Endothelial cell of umbilical vein (primary cell): ENCODE results near the gene HOXB4. TPM values are rescaled to one million over a fixed set of nuclear protein-coding genes. Genes with fewer than 3 reads are reported as not detected.
A peak's percentile ranks its signal among the peaks of the same experiment; 100 is the strongest.

Experiments
- BruUV-seq: library from RNA; stranded (reverse); fragments of 400-500 nt; replicated peaks from 2 replicates; lab custom pipeline; 2021; lab: Mats Ljungman, UMichigan
- CTCF ChIA-PET: fragments of 300-600, 350-600 bp; sonication (Branson Sonifier 250); formaldehyde crosslinking; loops from one replicate; lab custom pipeline; 2021; ENCODE audit warnings: antibody characterized with exemption, inconsistent platforms; lab: Charles Lee
- POLR2A ChIA-PET: fragments of 300-600, 350-600 bp; sonication (Branson Sonifier 250); formaldehyde crosslinking; loops from one replicate; lab custom pipeline; 2021; ENCODE audit warnings: antibody characterized with exemption, inconsistent platforms; lab: Charles Lee
- DNase-seq: peaks from one replicate; pipeline ENCODE4 v3.0.0-alpha.2; 2011; ENCODE audit warnings: low read depth, low spot score
- FAIRE-seq: peaks from 2 replicates; lab custom pipeline; 2011; peaks lifted over from hg19 to GRCh38; lab: Jason Lieb, UNC
- H2AFZ ChIP-seq: 2 replicates; pipeline ENCODE4 v1.6.0; 2012; ENCODE audit warnings: low read depth, low read length, control low read depth, inconsistent platforms
- H3K27ac ChIP-seq: 2 replicates; pipeline ENCODE4 v1.5.1; 2011; ENCODE audit warnings: low read depth, mild to moderate bottlenecking, control low read depth, low read length, moderate library complexity; ENCODE audit not compliant: insufficient read depth
- H3K27me3 ChIP-seq, 2 experiments: 2 replicates each; pipeline versions ENCODE4 v1.6.0 to v1.6.1; 2011; ENCODE audit warnings: low read length in 2 of 2, mixed read lengths in 1 of 2; ENCODE audit not compliant: control insufficient read depth in 2 of 2, insufficient read depth in 2 of 2
- H3K36me3 ChIP-seq, 2 experiments: 2 replicates in 1 of 2; 3 replicates in 1 of 2; pipeline ENCODE4 v1.5.1; 2011; ENCODE audit warnings: low read length in 2 of 2, mild to moderate bottlenecking in 1 of 2, moderate library complexity in 1 of 2; ENCODE audit not compliant: control insufficient read depth in 2 of 2, insufficient read depth in 2 of 2; ENCODE audit errors: extremely low read depth in 1 of 2
- H3K4me1 ChIP-seq: 3 replicates; pipeline ENCODE4 v1.5.1; 2011; ENCODE audit warnings: mild to moderate bottlenecking, low read length; ENCODE audit not compliant: control insufficient read depth, insufficient read depth; ENCODE audit errors: extremely low read depth
- H3K4me2 ChIP-seq: 2 replicates; pipeline ENCODE4 v1.6.1; 2011; ENCODE audit warnings: low read length, control low read depth, mixed read lengths; ENCODE audit not compliant: insufficient read depth
- H3K4me3 ChIP-seq, 3 experiments: fragments of 200-600 bp in 1 of 3; sonication (generic), shearing (Covaris generic) in 1 of 3; replicated peaks in 1 of 3; 2 replicates each; pipeline ENCODE4 v1.5.1; 2011 to 2016; ENCODE audit warnings: control low read depth in 3 of 3, low read length in 3 of 3, mild to moderate bottlenecking in 2 of 3, inconsistent platforms in 1 of 3, low read depth in 1 of 3, moderate library complexity in 1 of 3; ENCODE audit not compliant: insufficient read depth in 1 of 3
- H3K79me2 ChIP-seq: 2 replicates; pipeline ENCODE4 v1.6.0; 2012; ENCODE audit warnings: low read length, inconsistent platforms; ENCODE audit not compliant: control insufficient read depth, insufficient read depth
- H3K9ac ChIP-seq: replicated peaks from 2 replicates; pipeline ENCODE3; 2011; ENCODE audit warnings: low read length, control low read depth; ENCODE audit not compliant: insufficient read depth; ENCODE audit errors: extremely low read depth
- H3K9me1 ChIP-seq: replicated peaks from 3 replicates; pipeline ENCODE4 v1.6.0; 2011; ENCODE audit warnings: mild to moderate bottlenecking, low read length; ENCODE audit not compliant: control insufficient read depth, insufficient read depth; ENCODE audit errors: extremely low read depth
- H3K9me3 ChIP-seq: replicated peaks from 2 replicates; pipeline ENCODE4 v1.5.1; 2012; ENCODE audit warnings: low read length, inconsistent platforms; ENCODE audit not compliant: control insufficient read depth, insufficient read depth
- H4K20me1 ChIP-seq: replicated peaks from 2 replicates; pipeline ENCODE3; 2011; ENCODE audit warnings: mild to moderate bottlenecking, low read length; ENCODE audit not compliant: control insufficient read depth, insufficient read depth; ENCODE audit errors: extremely low read depth
- EZH2 ChIP-seq: IDR thresholded peaks from 2 replicates; pipeline ENCODE4 v1.6.1; 2012; ENCODE audit warnings: borderline replicate concordance, low read depth, mild to moderate bottlenecking, moderate library complexity, low read length, inconsistent platforms; ENCODE audit not compliant: severe bottlenecking
- FOS ChIP-seq: IDR thresholded peaks from 2 replicates; pipeline ENCODE4 v1.6.1; 2011; ENCODE audit warnings: mild to moderate bottlenecking, low read length, moderate library complexity, borderline replicate concordance; ENCODE audit not compliant: insufficient read depth
- MYC ChIP-seq: IDR thresholded peaks from one replicate; pipeline ENCODE4 v1.6.1; 2011; ENCODE audit warnings: mild to moderate bottlenecking, low read depth, low read length
- POLR2AphosphoS5 ChIP-seq: IDR thresholded peaks from 2 replicates; pipeline ENCODE4 v1.6.1; 2012; ENCODE audit warnings: low read depth, mild to moderate bottlenecking, control low read depth, low read length, moderate library complexity; ENCODE audit not compliant: insufficient read depth
- dilution Hi-C: fragments of 300-500 bp; cut with MboI; formaldehyde crosslinking; loops from one replicate; pipeline ENCODE4 v1.15.0; 2019; ENCODE audit warnings: low sequenced_read_pairs; ENCODE audit not compliant: extremely low pct_ligation_motif_present
- intact Hi-C: fragments of 100-400 bp; cut with micrococcal nuclease; formaldehyde crosslinking; loops from one replicate; pipeline ENCODE4 v1.10.0; 2022
- polyA plus RNA-seq, 4 experiments: library from polyadenylated mRNA; depleted of rRNA in 3 of 4; stranded (reverse) in 3 of 4; unstranded in 1 of 4; fragments of >200 nt; gene quantifications; 2 replicates each; pipeline versions ENCODE4 v1.2.1 to v1.2.3, GENCODE V29; 2011 to 2012; ENCODE audit warnings: missing spikeins in 1 of 4
- total RNA-seq: library from RNA; stranded (reverse); gene quantifications from 2 replicates; pipeline ENCODE4 v1.2.3, GENCODE V29; 2021

HOXB4 gene
- total and polyA plus RNA-seq, 2 donors (not counting 3 experiments of a cell fraction or from before 2014, with no cell fraction given), result 4.6 to 13.1 TPM

DNA sequence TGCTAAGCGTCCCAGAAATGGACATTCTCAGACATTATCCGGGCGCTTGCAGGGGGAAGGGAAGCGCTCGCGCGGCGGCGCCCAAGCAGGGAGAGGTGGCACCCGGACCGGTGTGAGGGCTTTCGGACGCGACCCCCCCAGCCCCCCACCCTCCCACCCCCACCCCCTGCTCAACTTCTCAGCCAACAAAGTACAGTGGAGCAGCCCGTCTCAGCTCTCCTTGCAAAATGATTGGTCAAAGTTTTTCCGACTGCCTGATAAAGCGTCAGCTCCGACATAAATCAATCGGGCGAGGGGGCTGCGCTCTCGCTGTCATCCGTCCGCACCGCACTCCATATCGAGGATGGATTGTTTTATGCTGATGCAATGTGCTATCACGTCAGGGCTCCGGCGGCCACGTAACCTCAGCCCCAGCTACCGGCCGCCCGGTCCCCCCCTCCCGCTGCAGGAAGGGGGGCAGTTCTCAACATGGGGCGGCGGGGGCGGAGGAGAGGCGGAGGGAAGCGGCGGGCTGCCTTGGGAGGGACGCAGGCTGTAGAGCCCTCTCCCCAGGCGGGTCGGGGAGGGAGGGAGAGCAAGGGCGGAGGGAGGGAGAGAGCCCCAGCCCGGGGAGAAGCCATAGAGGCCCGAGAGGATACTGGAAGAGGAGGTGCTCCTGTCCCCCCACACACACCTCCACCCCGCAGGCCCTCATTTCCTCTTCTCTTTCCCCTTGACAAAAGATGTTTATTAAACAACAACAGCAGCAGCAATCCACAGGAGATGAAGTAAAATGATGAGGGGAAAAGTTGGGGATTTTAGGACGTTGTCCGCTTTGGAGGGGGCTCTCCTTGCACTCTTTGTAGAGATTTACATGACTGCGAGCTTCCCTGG is 48.3 kb upstream of the HOXB4 start, which contains the start of gene HOXB9:
Gene HOXB9 (minus strand): TSS at position 114 of the 873 bp plus-strand sequence. CDS start 89 bp downstream, at position 25.
- Histone ChIP-seq H3K27me3 (peaks cover 72 to 96% of the 10 kb centered on the region in 2 experiments), H3K4me3 (peak within 1 kb of the TSS; percentile 40 to 66 (median 64)), H2AFZ (peak within 1 kb of the TSS; percentile 86), H3K9ac (peak within 1 kb of the TSS; percentile 38), H3K9me3 (no peaks in the 10 kb centered on the region), H3K27ac (no peak within 1 kb of the TSS), H3K79me2 (no peaks in the 10 kb centered on the region), H3K4me1 (peaks cover 13% of the 10 kb centered on the region), H4K20me1 (no peaks in the 10 kb centered on the region), H3K4me2 (peak within 1 kb of the TSS; percentile 82), H3K9me1 (no peaks in the 10 kb centered on the region), H3K36me3 (no peaks in the 10 kb centered on the region)
- ChIA-PET CTCF (interaction anchor here (0.9 to 3.2 kb wide), 7 partner anchors 10 to 547 kb away, joined by 3 to 73 read pairs (median 4); no protein-coding TSS in a partner anchor), POLR2A (no interaction called here)
- FAIRE-seq (peak; percentile 76), DNase-seq (peak; percentile 22)
- intact Hi-C loops, result no loop called here
- dilution Hi-C loops, result no loop called here
- peak; percentile 33 for TF ChIP-seq EZH2
- TF ChIP-seq POLR2AphosphoS5, result no peak
- BruUV-seq, result no TSS peak

DNA sequence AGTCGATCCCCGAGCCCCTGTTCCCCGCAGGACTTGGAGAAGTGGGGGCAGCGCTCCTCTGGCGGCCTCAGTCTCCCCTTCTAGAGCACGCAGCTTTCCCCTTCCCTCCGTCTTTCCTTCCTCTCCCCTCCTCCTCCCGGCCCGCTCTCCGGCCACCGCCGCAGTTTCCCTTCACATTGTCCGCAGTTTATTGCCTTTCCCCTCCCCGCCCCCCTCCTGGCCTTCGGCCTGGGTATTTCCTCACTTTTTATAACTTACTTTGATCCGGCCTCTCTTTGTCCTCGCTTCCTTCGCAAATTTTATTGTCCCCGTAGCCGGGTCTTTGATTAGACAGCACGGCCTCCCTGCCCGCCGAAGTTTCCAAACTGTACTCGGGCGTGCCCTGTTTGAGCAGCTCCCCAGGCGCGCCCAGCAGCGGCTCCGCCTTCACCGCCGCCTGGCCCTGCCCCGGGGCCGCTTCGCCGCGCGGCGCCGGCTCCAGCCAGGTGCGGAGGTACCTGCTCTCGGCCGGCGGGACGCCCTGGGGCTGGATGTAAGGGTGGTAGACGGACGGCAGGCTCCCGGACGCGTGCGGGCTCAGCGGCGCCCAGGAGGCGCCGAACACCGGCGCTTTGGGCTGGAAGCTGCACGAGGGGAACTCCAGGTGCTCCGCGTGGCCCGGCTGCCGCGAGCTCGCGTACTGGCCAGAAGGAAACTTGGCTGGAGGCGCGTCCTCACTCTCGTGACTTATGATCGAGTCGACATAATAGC is 47.5 kb upstream of the HOXB4 start:
- intact Hi-C loops, result loop anchor here (1.0 kb wide), 1 partner anchor 11 kb away; no protein-coding TSS in a partner anchor

More for the DNA sequence above, 47.5 kb upstream of the HOXB4 start:
- no peaks in the 10 kb centered on the region for H3K9me1 ChIP-seq
- H3K4me1 ChIP-seq, result peaks cover 13% of the 10 kb centered on the region
- no TSS peak for BruUV-seq
- H3K4me3 ChIP-seq, result peak overlapping the region; percentile 40 to 66 (median 64)
- dilution Hi-C loops, result no loop called here
- H3K27me3 ChIP-seq, result peaks cover 70 to 96% of the 10 kb centered on the region in 2 experiments
- H3K4me2 ChIP-seq, result peak overlapping the region; percentile 82
- H2AFZ ChIP-seq, result peak overlapping the region; percentile 86
- CTCF ChIA-PET, result interaction anchor here (0.7 to 3.2 kb wide), 12 partner anchors 10 to 557 kb away, joined by 3 to 73 read pairs (median 3); no protein-coding TSS in a partner anchor
- TF ChIP-seq MYC (no peak), FOS (peak; percentile 11)
- FAIRE-seq (peak; percentile 75), DNase-seq (peak; percentile 35)
- no peak overlapping the region for H3K27ac ChIP-seq
- H3K79me2 ChIP-seq, result no peaks in the 10 kb centered on the region
- H4K20me1 ChIP-seq, result no peaks in the 10 kb centered on the region
- POLR2A ChIA-PET, result interaction anchor here (0.6 kb wide), 1 partner anchor 16 kb away, joined by 3 read pairs; no protein-coding TSS in a partner anchor
- peak overlapping the region; percentile 38 for H3K9ac ChIP-seq
- H3K9me3 ChIP-seq, result no peaks in the 10 kb centered on the region
- no peaks in the 10 kb centered on the region for H3K36me3 ChIP-seq
